ENCODE results near the gene RHO.
"Not testable (repeated sequence)": the region's sequence is repeated elsewhere in the genome, so short reads cannot be mapped to it uniquely, and the experiment has no call there.

RHO gene

DNA sequence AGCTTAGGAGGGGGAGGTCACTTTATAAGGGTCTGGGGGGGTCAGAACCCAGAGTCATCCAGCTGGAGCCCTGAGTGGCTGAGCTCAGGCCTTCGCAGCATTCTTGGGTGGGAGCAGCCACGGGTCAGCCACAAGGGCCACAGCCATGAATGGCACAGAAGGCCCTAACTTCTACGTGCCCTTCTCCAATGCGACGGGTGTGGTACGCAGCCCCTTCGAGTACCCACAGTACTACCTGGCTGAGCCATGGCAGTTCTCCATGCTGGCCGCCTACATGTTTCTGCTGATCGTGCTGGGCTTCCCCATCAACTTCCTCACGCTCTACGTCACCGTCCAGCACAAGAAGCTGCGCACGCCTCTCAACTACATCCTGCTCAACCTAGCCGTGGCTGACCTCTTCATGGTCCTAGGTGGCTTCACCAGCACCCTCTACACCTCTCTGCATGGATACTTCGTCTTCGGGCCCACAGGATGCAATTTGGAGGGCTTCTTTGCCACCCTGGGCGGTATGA is at the start of gene RHO:
Gene RHO (plus strand): TSS at position 51 of the 512 bp plus-strand sequence. CDS start 95 bp downstream, at position 146.
- no peak for DNase-seq

GRCh38 chr3:129481225-129481765 is 47.1 kb upstream of the RHO start:
- not testable (repeated sequence) for DNase-seq

DNA sequence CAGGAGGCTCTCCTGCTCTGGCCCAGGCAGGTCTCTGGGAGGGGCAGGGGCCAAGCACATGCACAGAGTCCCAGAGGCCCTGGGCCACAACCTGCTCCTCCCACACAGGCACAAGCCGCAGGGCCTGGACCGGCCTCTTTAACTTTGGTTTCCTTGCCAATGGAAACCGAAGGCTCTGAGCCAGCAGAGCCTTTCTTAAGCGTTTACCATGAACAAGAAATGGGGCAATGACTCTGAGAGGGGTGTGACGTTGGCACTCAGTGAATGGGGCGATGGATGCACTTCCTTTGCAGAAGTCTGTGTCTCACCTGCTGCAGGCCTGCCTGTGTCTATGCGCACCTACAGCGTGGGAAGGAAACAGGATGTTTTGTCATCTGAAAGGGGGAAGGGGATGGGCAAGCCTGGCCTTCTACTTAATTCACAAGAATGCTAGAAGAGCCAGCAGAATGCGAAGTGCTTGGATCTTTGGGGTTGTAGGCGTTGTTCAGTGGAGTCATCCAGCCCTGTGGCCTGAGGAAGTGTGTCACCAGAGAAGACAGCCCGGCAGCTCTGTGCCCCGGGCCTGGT is 46.6 kb upstream of the RHO start:
- no peak for DNase-seq

GRCh38 chr3:129482721-129483120 is 45.7 kb upstream of the RHO start:
- DNase-seq = peak in 1 of 2 experiments; percentile 10

DNA sequence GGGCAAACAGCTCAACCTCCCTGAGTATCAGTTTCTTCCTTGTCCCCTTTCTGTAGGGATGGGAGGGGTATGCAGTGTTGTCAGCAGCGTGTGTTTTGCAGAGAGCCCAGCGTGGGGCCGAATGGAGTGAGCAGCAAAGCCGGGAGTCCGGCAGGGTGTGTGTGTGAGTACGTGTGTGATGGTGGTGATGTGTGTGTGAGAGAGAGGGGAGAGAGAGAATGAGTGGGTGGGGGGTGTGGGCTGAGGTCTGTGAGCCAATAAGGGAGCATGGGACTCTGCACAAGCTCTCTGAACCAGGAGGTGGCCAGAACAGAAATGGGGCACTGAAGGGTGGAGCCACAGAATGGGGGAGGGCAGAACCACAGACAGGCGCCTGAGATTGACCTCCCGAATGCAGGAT is 44.6 kb upstream of the RHO start:
- DNase-seq = no peak

- DNase-seq = not testable (repeated sequence)
These were observed 43.3 kb upstream of the RHO start for GRCh38 chr3:129485146-129485545.

- no peak for DNase-seq
These were observed 42.4 kb upstream of the RHO start for GRCh38 chr3:129485721-129486663.

- DNase-seq = no peak
These were observed 41.8 kb upstream of the RHO start for GRCh38 chr3:129486664-129487035.

DNA sequence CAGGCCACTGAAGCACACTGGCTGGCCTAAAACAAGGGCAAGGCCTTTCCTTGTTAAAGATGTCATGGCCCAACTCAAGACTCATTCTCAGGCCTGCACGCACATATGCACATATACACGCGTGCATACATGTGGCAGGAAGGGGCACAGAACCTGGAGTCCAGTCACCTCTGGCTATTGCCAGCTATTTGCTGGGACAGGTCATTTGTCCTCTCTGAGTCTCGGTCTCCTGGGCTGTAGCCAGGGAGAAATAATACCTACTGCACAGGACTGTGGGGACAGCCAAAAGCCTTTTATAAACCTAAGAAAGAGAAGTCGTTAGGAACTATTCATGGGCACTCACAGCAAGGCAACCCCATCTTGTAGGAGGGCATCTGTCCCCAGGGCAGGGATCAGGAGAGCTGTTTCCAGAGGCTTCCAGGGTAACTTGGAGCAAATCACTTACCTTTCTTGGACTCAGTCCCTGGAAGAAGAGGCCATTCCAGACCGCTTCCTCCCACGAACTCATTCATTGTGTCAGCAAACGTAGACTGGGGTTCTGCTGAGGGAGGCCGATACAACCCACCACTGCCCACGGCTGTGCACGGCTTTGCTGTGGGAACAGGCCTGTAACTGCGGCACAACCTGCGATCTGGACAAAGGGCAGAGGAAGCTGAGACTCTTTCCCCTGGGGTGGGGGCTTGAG is 41.1 kb upstream of the RHO start:
- no peak for DNase-seq

- not testable (repeated sequence) for DNase-seq
These were observed 40.5 kb upstream of the RHO start for GRCh38 chr3:129487868-129488335.

DNA sequence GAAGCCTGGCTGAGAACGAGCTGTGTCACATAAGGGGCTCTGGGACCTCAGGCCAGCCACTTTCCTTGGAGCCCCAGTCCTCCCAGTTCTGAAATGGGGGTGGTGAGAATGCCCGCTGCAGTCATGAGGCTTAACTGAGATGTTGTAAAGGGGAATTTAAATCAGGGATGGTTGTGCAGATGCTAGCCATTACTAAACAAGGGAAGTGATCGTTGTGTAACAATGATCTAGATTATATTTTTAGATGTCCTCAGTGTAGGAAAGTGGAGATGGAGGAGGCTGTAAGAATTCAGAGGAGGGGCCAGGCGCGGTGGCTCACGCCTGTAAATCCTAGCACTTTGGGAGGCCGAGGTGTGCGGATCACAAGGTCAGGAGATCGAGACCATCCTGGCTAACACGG is 39.2 kb upstream of the RHO start:
- not testable (repeated sequence) for DNase-seq

DNA sequence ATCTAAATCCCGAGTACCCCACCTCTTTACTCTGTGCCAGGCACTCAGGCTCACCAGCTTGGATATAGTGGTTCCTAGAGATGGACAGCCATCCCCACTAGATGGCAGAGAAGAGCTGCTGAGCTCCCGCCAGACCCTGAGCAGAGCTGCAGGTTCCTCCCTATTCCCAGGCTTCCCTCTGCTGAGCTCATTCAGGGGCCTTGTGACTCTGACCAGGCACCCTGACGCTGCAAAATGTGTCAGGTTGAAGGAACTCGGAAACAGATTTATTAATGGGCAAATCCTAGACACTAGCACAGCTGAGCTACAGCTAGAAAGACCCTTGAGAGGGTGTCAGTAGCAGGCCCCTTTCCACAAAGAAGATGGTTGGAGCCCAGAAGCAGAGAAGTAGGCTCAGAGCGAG is 38.2 kb upstream of the RHO start:
- peak; percentile 90 to 91 for DNase-seq

GRCh38 chr3:129491077-129491476 is 37.4 kb upstream of the RHO start:
- DNase-seq = not testable (repeated sequence)

- no peak for DNase-seq
These were observed 36.6 kb upstream of the RHO start for GRCh38 chr3:129491794-129492193.

GRCh38 chr3:129492691-129493090 is 35.7 kb upstream of the RHO start:
- DNase-seq = no peak

GRCh38 chr3:129493206-129493605 is 35.2 kb upstream of the RHO start:
- DNase-seq = no peak

DNA sequence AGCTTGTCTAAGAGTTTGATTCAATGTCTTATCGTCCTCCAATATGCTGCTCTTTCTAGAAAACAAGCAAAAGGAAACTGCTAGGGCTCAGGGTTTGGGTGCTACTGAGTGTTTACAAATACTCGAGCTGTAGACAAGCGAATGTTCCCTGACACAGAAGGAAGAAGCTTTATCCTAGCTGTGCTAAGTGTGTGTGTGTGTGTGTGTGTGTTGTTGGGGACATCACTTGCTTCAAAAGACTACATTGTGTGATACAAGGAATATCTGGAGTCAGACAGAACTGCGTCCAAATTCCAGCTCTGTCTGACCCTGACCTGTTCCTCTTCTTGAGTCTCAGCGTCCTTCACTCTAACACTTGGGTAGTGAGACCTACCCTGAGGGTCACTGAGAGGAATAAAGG is 33.9 kb upstream of the RHO start:
- not testable (repeated sequence) for DNase-seq

- not testable (repeated sequence) for DNase-seq
These were observed 33.3 kb upstream of the RHO start for GRCh38 chr3:129495006-129495639.

DNA sequence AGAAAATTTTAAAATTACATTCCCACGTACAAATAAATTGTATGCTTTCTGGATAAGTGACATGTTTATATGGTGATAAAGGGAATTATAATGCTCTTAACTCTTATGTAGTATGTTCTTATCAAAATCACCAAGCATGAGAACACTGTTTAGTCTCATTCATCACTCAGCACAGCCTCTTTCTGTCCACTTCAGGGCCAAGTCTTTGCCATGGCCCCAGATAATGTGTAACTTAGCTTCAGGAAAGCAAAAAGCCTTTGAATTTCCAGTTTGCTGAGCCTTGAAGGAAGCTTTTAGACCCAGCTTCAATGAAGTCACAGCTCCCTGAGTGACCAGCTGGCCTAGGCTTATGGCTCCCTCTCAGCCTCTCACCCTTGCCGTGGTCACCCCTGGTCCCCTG is 30.6 kb upstream of the RHO start:
- DNase-seq = not testable (repeated sequence)

DNA sequence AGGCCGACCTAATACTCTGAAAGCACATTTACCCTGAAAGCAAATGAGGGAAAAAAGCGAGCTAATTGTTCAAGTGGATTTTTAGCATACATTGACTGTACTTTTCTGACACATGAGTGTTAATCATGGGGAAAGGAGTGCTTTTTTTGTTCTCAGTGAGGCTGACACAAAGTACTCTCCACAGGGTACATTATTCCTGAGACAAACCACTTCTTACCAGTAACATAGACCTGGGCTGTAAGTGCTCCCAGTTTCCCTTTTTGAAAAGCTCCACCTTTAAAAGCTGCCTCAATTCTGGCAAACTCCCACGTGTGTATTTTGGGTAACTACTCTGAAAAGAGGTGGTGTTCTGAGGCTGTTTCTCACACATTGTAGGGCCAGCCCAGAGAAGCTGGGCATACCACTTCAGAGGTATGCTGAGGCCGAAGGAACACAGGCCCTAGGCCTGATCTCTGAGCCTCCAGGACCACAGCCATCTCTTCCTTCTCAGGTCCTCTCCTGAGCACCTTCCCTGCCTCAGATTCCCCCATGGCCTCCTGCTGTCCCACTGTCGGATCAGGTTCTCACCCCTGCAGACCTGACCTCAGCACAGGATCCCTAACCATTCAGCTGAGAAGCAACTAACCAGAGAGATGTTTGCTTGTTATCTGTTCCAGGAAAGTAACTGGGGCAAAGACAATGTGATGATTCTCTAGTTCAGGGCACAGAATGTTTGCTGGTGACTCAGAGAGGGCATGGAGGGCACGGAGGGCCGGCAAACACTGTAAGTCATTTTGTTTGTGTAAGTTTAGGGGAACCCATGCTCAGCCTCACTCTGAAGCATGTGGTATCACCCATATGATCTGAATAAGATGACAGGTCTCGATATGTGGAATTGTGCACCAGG is 29.6 kb upstream of the RHO start:
- not testable (repeated sequence) for DNase-seq

- DNase-seq = not testable (repeated sequence)
These were observed 28.7 kb upstream of the RHO start for GRCh38 chr3:129499604-129500333.

All from NCI-H2081 (cell line).